HepG2 (cell line): Measurements from ENCODE around the gene CYSTM1. TPM values are rescaled to one million over a fixed set of nuclear protein-coding genes. Genes with fewer than 3 reads are reported as not detected.

Experiments
- ASH2L ChIP-seq: fragments of 300-600, 200-600 bp; sonication (generic); IDR thresholded peaks from 2 replicates; pipeline ENCODE4 v1.7.0; 2017; ENCODE audit warnings: low read depth, mild to moderate bottlenecking, moderate library complexity, mixed read lengths, low read length; ENCODE audit not compliant: insufficient read length
- CCDC6 ChIP-seq: sonication (generic); formaldehyde crosslinking; IDR thresholded peaks from 2 replicates; pipeline ENCODE4 v1.8.1; 2022; ENCODE audit warnings: mild to moderate bottlenecking, missing genetic modification reagents, moderate library complexity
- DNMT3B ChIP-seq: conservative IDR thresholded peaks from 2 replicates; pipeline ENCODE4 v1.6.1; 2016; ENCODE audit warnings: missing biosample characterization, control low read depth
- FOXO1 ChIP-seq: sonication (generic); formaldehyde crosslinking; IDR thresholded peaks from 2 replicates; pipeline ENCODE4 v1.4.0; 2020; ENCODE audit warnings: missing genetic modification reagents
- GABPB1 ChIP-seq: IDR thresholded peaks from 2 replicates; pipeline ENCODE4 v1.6.1; 2016; ENCODE audit warnings: mild to moderate bottlenecking, missing genetic modification reagents, moderate library complexity, missing compliant biosample characterization
- HES4 ChIP-seq: sonication (generic); formaldehyde crosslinking; IDR thresholded peaks from 2 replicates; pipeline ENCODE4 v1.9.0; 2021; ENCODE audit warnings: mild to moderate bottlenecking, missing genetic modification reagents, borderline replicate concordance
- HNRNPH1 ChIP-seq: fragments of 200-400 bp; formaldehyde crosslinking; optimal IDR thresholded peaks from 2 replicates; pipeline ENCODE3; 2017; ENCODE audit warnings: mild to moderate bottlenecking, low read depth, low read length
- IRF2 ChIP-seq: IDR thresholded peaks from 2 replicates; pipeline ENCODE4 v1.6.1; 2018; ENCODE audit warnings: missing genetic modification reagents, missing compliant biosample characterization
- KAT8 ChIP-seq: IDR thresholded peaks from 2 replicates; pipeline ENCODE4 v1.6.1; 2016; ENCODE audit warnings: missing genetic modification reagents, missing compliant biosample characterization
- KLF12 ChIP-seq: sonication (generic); formaldehyde crosslinking; IDR thresholded peaks from 2 replicates; pipeline ENCODE4 v1.4.0; 2020; ENCODE audit warnings: missing genetic modification reagents, borderline replicate concordance
- MAZ ChIP-seq, 2 experiments: sonication (generic) in 1 of 2; formaldehyde crosslinking in 1 of 2; IDR thresholded peaks; 2 replicates each; pipeline versions ENCODE4 v1.5.0 to v1.6.1; 2012 to 2020; ENCODE audit warnings: low read depth in 2 of 2, mild to moderate bottlenecking in 2 of 2, borderline replicate concordance in 1 of 2, improper control_type of control experiment in 1 of 2, low read length in 1 of 2, missing genetic modification reagents in 1 of 2, moderate library complexity in 1 of 2
- NFYC ChIP-seq: IDR thresholded peaks from 2 replicates; pipeline ENCODE4 v1.6.1; 2016; ENCODE audit warnings: missing genetic modification reagents, missing compliant biosample characterization
- NR2C2 ChIP-seq: sonication (generic); formaldehyde crosslinking; IDR thresholded peaks from 2 replicates; pipeline ENCODE4 v1.4.0; 2020; ENCODE audit warnings: missing genetic modification reagents, mild to moderate bottlenecking, moderate library complexity, borderline replicate concordance
- PHF8 ChIP-seq: sonication (generic); formaldehyde crosslinking; IDR thresholded peaks from 2 replicates; pipeline ENCODE4 v1.5.0; 2020; ENCODE audit warnings: missing genetic modification reagents
- RFX1 ChIP-seq: fragments of 450-650 bp; IDR thresholded peaks from 2 replicates; pipeline ENCODE4 v1.6.1; 2017
- SALL1 ChIP-seq: sonication (generic); formaldehyde crosslinking; IDR thresholded peaks from 2 replicates; pipeline ENCODE4 v1.8.0; 2022; ENCODE audit warnings: mild to moderate bottlenecking, missing genetic modification reagents
- STAG1 ChIP-seq: sonication (generic); formaldehyde crosslinking; IDR thresholded peaks from 2 replicates; pipeline ENCODE4 v1.4.0; 2020; ENCODE audit warnings: missing genetic modification reagents
- TBX2 ChIP-seq: sonication (generic); formaldehyde crosslinking; IDR thresholded peaks from 2 replicates; pipeline ENCODE4 v1.5.0; 2020; ENCODE audit warnings: missing genetic modification reagents, mild to moderate bottlenecking, borderline replicate concordance
- ZNF234 ChIP-seq: sonication (generic); formaldehyde crosslinking; conservative IDR thresholded peaks from 2 replicates; pipeline ENCODE4 v1.5.1; 2020; ENCODE audit warnings: mild to moderate bottlenecking, missing genetic modification reagents
- ZNF501 ChIP-seq: sonication (generic); formaldehyde crosslinking; IDR thresholded peaks from 2 replicates; pipeline ENCODE4 v1.5.1; 2020; ENCODE audit warnings: mild to moderate bottlenecking, moderate library complexity, missing genetic modification reagents
- ZNF678 ChIP-seq: sonication (generic); formaldehyde crosslinking; IDR thresholded peaks from 2 replicates; pipeline ENCODE4 v1.4.0; 2020; ENCODE audit warnings: mild to moderate bottlenecking, missing genetic modification reagents
- polyA plus RNA-seq, 8 experiments: library from polyadenylated mRNA; depleted of rRNA in 3 of 8; stranded (reverse) in 7 of 8; unstranded in 1 of 8; fragments of >200 nt; fragmentation: Illumina TruSeq in 4 of 8; extraction: Trizol in 4 of 8; gene quantifications; 2 replicates each; pipeline versions ENCODE4 v1.2.1 to v1.2.3, GENCODE V29; 2011 to 2016; ENCODE audit warnings: low read depth in 4 of 8, missing spikeins in 1 of 8, mixed read lengths in 1 of 8; ENCODE audit not compliant: insufficient read depth in 1 of 8
- total RNA-seq, 5 experiments: library from RNA; depleted of rRNA; stranded (reverse); fragments of >200 nt; fragmentation: Illumina TruSeq; extraction: Trizol; gene quantifications; 2 replicates each; pipeline ENCODE4 v1.2.3, GENCODE V29; 2016; ENCODE audit warnings: low read depth in 1 of 5
- TF ChIP-seq, protein P1 (sequence below): sonication (generic); formaldehyde crosslinking; IDR thresholded peaks from 2 replicates; pipeline ENCODE4 v1.5.1; 2020; ENCODE audit warnings: missing genetic modification reagents, mild to moderate bottlenecking, borderline replicate concordance
- TF ChIP-seq, protein P2 (sequence below): IDR thresholded peaks from 2 replicates; pipeline ENCODE4 v1.6.1; 2016; ENCODE audit warnings: low read depth, borderline replicate concordance
- TF ChIP-seq, protein P3 (sequence below): sonication (generic); formaldehyde crosslinking; IDR thresholded peaks from 2 replicates; pipeline ENCODE4 v1.4.0; 2020; ENCODE audit warnings: missing genetic modification reagents, borderline replicate concordance
- TF ChIP-seq, protein P4 (sequence below): sonication (generic); formaldehyde crosslinking; IDR thresholded peaks from 2 replicates; pipeline ENCODE4 v1.4.0; 2020; ENCODE audit warnings: mild to moderate bottlenecking, low read depth, missing genetic modification reagents

The CYSTM1 gene
- total and polyA plus RNA-seq, 2 of the 13 experiments (the other 11 are each of a cell fraction or from before 2014, with no cell fraction given), result 40.0 to 73.4 TPM

DNA sequence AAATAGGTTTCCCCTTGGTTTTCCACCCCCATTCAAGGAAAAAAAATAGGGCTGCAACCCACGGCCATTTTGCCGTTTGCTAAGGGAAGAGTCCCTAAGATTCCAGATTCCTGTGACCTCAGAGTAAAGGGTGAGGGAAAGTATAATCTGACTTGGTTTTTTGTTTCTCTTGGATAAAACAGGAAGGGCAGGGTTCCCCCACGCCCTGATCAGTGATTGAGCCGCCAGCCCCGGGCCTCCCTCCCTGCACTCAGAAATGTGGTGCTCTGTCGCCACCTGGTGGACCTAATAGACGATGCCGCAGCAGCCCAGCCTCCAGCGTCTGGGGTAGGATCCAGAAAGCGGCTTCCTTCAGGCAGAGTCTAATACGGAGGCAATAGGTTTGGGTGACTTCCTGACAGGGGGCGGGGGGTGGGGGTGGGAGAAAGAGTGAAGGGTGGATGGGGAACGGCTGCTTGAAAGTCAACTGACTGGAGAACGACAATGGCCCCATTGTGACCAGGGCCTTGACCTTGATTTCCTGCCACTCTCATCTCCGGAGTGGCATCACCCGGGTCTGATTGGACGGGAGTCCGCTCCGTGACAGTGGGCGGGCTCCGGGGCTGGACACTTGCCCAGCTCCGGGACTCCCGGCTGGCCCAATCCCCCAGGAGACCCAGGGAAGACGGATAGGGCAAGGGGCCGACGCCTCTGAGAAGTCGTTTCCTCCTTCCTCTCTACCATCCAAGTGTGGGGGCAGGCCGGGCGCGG, 17.8 kb upstream of the CYSTM1 start (continued):
- TF ChIP-seq, protein P1, sequence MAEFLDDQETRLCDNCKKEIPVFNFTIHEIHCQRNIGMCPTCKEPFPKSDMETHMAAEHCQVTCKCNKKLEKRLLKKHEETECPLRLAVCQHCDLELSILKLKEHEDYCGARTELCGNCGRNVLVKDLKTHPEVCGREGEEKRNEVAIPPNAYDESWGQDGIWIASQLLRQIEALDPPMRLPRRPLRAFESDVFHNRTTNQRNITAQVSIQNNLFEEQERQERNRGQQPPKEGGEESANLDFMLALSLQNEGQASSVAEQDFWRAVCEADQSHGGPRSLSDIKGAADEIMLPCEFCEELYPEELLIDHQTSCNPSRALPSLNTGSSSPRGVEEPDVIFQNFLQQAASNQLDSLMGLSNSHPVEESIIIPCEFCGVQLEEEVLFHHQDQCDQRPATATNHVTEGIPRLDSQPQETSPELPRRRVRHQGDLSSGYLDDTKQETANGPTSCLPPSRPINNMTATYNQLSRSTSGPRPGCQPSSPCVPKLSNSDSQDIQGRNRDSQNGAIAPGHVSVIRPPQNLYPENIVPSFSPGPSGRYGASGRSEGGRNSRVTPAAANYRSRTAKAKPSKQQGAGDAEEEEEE (CRISPR knock-in tag), result no peak
- TF ChIP-seq HES4 (CRISPR knock-in tag) (no peak), NR2C2 (0 out of 2 replicates have a peak, but pooled peaks have one; percentile 36), STAG1 (CRISPR knock-in tag) (peak; percentile 93), MAZ (IDR thresholded peaks at IDR 0.05; ENCODE audit: borderline replicate concordance, low read depth, low read length) (no peak), MAZ (CRISPR knock-in tag; IDR thresholded peaks at IDR 0.05; ENCODE audit: low read depth) (0 out of 2 replicates have a peak, but pooled peaks have one; percentile 31), DNMT3B (CRISPR knock-in tag) (0 out of 2 replicates have a peak, but pooled peaks have one; percentile 29), PHF8 (CRISPR knock-in tag) (peak; percentile 41; the same call in 1 of the 2 replicates), FOXO1 (CRISPR knock-in tag) (no peak), ZNF678 (CRISPR knock-in tag) (no peak), HNRNPH1 (no peak), GABPB1 (CRISPR knock-in tag) (peak; percentile 62; the same call in 1 of the 2 replicates), CCDC6 (CRISPR knock-in tag) (no peak), ZNF234 (CRISPR knock-in tag) (no peak), NFYC (CRISPR knock-in tag) (peak; percentile 73), ZNF501 (CRISPR knock-in tag) (0 out of 2 replicates have a peak, but pooled peaks have one; percentile 39), IRF2 (CRISPR knock-in tag) (peak; percentile 44; the same call in 1 of the 2 replicates), KLF12 (CRISPR knock-in tag) (no peak), ASH2L (peak; percentile 21), KAT8 (CRISPR knock-in tag) (peak; percentile 65; the same call in 1 of the 2 replicates), TBX2 (CRISPR knock-in tag) (peak; percentile 29; the same call in 1 of the 2 replicates), RFX1 (no peak), SALL1 (CRISPR knock-in tag) (peak; percentile 77)
- TF ChIP-seq, protein P2, sequence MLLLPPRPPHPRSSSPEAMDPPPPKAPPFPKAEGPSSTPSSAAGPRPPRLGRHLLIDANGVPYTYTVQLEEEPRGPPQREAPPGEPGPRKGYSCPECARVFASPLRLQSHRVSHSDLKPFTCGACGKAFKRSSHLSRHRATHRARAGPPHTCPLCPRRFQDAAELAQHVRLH (CRISPR knock-in tag), result 0 out of 2 replicates have a peak, but pooled peaks have one; percentile 46
- TF ChIP-seq, protein P3, sequence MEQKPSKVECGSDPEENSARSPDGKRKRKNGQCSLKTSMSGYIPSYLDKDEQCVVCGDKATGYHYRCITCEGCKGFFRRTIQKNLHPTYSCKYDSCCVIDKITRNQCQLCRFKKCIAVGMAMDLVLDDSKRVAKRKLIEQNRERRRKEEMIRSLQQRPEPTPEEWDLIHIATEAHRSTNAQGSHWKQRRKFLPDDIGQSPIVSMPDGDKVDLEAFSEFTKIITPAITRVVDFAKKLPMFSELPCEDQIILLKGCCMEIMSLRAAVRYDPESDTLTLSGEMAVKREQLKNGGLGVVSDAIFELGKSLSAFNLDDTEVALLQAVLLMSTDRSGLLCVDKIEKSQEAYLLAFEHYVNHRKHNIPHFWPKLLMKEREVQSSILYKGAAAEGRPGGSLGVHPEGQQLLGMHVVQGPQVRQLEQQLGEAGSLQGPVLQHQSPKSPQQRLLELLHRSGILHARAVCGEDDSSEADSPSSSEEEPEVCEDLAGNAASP (CRISPR knock-in tag), result peak; percentile 56; the same call in 1 of the 2 replicates
- TF ChIP-seq, protein P4, sequence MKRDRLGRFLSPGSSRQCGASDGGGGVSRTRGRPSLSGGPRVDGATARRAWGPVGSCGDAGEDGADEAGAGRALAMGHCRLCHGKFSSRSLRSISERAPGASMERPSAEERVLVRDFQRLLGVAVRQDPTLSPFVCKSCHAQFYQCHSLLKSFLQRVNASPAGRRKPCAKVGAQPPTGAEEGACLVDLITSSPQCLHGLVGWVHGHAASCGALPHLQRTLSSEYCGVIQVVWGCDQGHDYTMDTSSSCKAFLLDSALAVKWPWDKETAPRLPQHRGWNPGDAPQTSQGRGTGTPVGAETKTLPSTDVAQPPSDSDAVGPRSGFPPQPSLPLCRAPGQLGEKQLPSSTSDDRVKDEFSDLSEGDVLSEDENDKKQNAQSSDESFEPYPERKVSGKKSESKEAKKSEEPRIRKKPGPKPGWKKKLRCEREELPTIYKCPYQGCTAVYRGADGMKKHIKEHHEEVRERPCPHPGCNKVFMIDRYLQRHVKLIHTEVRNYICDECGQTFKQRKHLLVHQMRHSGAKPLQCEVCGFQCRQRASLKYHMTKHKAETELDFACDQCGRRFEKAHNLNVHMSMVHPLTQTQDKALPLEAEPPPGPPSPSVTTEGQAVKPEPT (CRISPR knock-in tag), result peak; percentile 55; the same call in 1 of the 2 replicates
